ENCODE results near the gene SLC9A9.

Gene SLC9A9

DNA sequence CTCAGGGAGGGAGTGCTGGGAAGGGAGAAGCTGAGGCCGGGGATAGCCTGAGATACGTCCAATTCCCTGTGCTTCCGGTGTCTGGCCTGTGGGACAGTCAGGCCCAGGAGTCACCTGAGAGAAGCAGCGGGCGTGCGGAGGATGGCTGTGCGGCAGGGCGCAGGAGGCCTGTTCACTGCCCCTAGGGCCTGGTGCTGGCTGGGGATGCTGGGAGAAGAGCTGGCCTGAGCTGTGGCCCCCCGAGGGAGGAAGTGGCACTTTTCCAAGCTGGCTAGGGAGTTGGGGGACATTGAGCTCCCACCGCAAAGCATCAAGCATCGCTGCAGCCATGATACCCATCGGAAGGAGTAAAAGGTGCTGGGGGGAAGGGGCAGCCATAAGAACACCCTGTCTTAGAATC is 619.9 kb downstream of the SLC9A9 start:
- DNase-seq: no peak

GRCh38 chr3:143226678-143227291 is 621.5 kb downstream of the SLC9A9 start:
- DNase-seq: no peak

GRCh38 chr3:143224716-143225115 is 623.6 kb downstream of the SLC9A9 start:
- DNase-seq: no peak

DNA sequence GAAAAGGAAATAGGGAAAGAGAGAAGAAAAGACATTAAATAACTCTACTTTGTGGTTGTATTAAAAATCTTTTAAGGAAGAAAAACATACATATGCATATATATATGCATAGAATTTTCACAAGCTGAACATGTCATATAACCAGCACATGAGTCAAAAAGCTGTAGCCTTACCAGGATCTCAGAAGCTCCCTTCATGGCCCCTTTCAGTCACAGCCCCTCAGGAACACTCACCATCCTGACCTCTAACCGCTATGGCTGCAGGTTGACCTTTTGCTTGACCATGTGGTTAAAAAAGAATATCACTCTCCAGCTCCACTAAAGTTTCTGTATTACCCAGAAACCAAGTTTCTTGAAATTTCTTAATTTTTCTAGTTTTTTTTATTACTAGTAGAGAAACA is 625.3 kb downstream of the SLC9A9 start:
- DNase-seq: no peak

DNA sequence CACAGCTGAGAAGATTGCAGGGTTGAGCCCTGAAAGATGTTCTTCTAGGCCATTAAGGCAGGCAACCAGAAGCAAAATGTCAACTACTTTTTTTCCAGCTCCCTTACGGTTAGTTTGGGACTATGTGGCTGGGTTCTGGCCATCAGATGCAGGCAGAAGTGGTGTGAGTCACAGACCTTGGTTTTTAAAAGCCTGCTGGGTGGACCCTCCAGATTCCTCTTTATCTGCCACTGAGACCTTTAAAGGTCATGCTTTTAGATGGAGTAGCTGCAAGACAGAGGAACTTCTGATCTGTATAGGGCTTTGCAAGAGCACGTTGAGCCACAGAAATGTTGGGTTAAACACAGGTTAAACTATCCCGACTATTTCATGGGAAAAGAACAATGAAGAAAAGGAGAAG is 625.8 kb downstream of the SLC9A9 start:
- no peak for DNase-seq

- DNase-seq: no peak
Observed at GRCh38 chr3:143221446-143221845, 626.8 kb downstream of the SLC9A9 start.

GRCh38 chr3:143220741-143221140 is 627.5 kb downstream of the SLC9A9 start:
- DNase-seq: no peak

- no peak for DNase-seq
Observed at GRCh38 chr3:143218166-143218835, 630.0 kb downstream of the SLC9A9 start.

DNA sequence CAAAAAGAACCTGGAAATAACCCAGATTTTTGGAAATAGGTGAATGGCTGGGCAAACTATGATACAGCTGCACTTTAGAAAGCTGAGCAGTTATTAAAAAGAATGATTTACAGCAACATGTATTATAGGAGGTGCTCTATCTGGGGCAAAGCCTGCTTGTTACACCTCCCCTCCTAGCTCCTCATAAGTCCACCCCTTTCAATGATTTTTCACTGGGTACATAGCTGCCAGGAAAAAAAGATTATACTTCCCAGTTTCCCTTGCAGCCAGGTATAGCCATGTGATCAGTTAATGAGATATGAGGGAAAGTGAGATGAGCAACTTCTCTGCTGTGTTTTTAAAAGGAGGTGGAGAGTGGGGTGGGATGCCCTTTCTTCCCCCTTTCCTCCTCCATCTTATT is 631.0 kb downstream of the SLC9A9 start:
- DNase-seq: no peak

DNA sequence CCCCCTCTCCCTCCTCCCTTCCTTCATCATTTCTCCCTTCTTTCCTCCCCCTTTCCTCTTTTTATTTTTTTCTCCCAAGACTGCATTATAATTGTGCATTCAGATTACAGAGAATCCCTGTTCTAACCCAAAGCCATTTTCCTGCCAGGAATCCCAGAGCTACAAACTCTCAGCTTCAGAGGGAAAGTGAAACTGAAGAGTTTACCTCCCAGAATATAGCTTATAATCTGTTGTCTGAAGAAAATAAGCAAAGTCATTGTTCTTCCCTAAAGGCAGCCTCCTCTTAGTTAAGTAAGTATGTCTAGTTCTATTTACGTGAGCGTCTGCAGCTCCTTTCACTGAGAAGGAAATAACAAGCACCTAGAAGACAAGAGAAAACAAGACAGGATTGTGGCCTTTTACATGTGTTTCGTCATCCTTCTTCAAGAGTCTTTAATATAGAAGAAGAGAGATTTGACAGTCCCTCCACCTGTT is 631.5 kb downstream of the SLC9A9 start:
- no peak for DNase-seq
